DMS79 (cell line): Measurements from ENCODE around the gene FN3K.
A peak's percentile ranks its signal among the peaks of the same experiment; 100 is the strongest.
"Not testable (repeated sequence)": the region's sequence is repeated elsewhere in the genome, so short reads cannot be mapped to it uniquely, and the experiment has no call there.

ENCODE experiments used
- DNase-seq: peaks from one replicate; lab custom pipeline; 2025; lab: John Stamatoyannopoulos, UW

The FN3K gene

DNA sequence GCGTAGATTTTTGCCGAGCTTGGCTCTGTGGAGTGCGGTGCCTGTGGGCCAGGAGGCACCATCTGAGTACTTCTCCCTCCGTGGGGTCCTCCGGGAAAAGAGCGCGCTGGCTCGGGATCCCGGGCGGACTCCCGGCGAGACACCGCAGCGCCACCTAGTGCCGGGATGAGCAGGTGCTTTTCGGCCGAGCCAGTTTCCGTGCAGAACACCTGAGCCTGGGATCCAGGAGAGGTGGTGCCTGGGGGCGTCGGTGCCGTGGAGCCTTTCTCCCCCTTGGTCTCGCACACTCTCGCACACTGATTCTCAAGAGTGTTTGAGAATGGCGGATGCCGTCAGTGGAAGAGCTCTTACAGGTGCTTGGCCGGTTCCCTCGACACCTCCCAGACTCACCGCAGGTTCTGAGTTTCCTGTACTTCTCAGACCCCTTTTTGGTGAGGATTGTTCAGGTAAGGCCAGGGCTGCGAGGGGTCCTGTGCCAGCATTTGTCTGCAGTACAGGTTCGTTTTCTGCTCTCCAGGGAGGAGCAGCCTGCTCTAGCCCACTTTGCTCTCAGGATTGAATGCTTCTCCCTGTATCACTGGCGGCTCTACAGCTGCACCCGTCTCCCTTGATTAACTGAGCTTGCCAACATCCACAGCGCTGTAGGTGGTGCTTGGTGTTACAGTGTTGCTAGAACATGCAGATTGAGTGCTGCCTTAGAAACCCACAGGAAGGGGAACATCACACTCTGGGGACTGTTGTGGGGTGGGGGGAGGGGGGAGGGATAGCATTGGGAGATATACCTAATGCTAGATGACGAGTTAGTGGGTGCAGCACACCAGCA is 39.8 kb downstream of the FN3K start:
- DNase-seq = no peak

DNA sequence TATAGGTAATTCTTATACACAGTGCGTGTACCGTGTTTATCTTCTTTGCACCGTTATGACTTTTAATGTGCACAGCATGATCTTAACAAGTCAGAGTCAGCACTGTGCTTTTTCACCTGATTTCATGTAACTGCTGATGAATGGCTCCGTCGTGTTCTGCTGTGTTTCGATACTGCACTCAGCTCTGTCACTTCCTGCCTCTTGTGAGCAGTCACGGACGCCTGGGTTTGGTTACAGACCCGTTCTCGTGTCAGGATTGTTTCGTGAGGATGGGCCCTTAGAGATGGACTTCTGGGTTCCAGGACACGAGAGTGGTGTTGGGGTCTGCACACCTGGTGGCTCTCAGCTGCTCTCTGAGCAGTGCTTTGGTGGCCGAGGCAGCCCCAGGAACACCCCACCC is 41.0 kb downstream of the FN3K start:
- no peak for DNase-seq

DNA sequence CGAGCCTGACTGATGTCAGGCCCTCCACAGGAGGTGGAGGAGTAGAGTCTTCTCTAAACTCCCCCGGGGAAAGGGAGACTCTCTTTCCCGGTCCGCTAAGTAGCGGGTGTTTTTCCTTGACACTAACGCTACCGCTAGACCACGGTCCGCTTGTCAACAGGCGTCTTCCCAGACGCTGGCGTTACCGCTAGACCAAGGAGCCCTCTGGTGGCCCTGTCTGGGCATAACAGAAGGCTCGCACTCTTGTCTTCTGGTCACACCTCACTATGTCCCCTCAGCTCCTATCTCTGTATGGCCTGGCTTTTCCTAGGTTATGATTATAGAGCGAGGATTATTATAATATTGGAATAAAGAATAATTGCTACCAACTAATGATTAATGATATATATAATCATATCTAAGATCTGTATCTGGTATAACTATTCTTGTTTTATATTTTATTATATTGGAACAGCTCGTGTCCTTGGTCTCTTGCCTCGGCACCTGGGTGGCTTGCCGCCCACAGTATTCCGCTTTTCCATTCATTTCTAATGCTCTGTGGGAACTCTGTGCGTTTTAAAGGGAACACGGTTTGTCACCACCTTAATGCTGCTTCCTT is 42.5 kb downstream of the FN3K start:
- DNase-seq = not testable (repeated sequence)

DNA sequence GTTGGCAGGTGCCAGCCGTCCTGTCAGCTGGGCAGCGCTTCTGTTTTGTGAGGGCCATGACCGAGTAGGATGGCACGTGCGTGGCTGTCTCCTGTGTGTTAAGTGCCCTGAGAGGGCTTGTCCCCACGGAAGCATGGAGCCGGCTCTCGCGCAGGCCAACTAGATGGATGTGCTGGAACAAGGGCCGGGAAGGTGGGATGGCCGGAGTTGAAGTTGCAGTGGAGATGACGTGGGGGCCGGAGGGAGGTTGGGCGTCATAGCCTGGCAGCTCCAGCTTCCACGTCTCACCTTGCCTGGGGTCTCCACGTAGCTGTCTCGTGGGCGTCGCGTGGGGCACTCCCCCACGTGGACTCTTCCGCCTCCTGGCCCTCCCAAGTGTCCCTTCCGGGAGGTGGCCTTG is 44.1 kb downstream of the FN3K start:
- no peak for DNase-seq

DNA sequence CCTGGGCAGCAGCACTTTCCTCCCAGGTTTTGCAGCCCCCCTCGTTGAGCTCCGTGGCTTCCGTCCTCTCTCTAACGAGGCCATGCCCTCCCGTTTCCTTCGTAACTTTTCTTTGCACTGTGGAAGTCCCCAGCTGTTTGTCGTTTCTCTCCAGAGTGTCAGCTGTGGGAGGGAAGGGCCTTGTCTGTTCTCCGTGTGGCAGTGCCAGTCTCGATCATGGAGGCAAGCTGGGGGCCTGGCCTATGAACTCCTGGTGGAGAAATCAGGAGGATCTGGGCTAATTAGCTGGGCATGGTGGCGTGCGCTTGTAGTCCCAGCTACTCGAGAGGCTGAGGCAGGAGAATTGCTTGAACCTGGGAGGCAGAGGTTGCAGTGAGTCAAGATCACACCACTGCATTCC is 44.8 kb downstream of the FN3K start:
- no peak for DNase-seq

DNA sequence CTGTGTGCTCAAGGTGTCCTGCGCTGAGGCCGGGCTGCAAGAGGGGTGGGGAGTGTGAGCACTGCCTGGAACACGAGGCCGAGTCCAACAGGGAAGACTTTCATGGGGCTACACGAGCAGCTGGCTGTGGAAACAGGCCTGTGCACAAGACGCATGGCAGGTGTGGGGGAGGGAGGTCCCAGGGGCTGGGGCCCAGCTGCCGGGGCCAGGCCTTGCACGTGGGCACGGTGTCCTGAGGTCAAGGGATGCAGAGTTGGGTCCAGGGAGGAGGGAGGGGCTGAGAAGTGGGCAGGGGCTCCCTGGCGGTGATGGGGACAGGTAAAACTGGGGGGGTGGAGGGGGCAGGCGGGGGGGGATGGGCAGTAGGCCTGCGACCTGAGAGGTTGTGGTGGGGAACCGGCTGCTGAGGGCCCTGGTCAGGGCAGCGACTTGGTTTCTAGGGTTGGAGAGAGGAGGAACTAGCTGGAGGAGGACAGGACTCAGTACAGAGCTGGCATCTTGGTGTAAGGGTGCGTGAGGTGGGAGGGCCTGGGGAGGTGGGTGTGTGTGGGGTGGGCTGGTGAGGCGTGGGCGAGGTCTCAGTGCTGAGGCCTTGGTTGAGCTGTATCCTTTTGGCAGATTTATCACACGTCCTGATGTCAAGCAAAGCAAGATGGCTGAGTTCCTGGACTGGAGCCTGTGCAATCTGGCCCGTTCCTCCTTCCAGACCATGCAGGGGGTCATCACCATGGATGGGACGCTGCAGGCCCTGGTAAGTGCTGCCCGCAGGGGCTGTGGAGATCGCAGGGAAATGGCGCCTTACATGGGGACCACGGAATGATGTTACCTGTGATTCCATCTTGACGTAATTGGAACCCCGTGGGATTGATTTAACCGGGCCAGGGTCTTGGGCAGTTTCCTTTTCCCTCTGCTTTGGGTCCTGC is 45.8 kb downstream of the FN3K start:
- no peak for DNase-seq

DNA sequence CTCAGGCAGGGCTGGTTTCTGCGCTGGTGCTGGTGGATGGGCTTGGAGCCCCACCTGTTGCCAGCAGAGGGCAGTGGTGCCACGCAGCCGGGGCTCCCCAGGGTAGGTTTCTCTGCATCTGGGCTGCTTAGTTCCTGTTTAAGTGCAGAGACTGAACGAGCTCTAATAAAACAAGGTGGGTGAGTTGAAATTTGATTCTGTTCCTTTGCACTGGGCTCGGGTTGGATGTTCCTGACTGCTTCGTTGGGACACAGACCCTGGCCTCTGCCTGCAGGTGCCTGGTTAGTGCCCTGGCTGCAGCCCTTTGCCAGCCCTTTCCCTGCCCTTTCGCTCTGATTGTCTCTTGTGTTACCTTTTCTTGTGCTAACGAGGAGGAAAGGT is 46.5 kb downstream of the FN3K start:
- DNase-seq = peak; percentile 57

DNA sequence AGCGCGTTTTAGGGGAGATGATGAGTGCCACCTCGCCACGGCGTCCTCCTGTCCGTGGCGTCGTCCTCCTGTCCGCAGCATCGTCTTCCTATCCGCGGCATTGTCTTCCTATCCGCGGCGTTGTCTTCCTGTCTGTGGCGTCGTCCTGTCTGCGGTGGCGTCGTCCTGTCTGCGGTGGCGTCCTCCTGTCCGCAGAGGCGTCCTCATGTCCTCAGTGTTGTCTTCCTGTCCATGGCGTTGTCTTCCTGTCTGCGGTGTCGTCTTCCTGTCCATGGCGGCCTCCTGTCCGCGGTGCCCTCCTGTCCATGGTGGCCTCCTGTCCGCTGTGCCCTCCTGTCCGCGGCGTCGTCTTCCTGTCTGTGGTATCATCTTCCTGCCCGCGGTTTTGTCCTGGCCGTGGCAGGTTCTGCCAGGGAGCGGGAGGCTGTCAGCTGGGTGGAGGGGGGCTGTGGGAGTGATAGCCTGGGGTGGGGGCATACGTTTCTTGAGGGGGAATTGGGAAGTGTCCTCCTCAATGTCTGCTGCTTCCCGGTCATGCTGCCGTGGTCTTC is 47.3 kb downstream of the FN3K start:
- no peak for DNase-seq

DNA sequence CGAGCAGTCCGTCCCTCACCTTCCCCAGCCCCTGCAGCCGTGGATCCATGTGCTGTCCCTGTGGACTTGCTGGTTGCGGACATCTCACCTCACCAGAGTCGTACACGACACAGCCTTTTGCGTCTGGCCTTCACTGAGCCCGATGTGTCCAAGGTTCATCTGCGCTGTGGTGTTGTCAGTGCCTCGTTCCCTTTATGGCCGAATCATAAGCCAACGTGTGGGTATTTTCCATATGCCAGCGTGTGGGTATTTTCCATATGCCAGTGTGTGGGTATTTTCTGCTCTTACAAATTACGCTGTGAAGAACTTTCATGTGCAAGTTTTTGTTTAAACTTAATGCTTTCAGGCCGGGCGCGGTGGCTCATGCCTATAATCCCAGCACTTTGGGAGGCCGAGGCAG is 48.1 kb downstream of the FN3K start:
- no peak for DNase-seq

DNA sequence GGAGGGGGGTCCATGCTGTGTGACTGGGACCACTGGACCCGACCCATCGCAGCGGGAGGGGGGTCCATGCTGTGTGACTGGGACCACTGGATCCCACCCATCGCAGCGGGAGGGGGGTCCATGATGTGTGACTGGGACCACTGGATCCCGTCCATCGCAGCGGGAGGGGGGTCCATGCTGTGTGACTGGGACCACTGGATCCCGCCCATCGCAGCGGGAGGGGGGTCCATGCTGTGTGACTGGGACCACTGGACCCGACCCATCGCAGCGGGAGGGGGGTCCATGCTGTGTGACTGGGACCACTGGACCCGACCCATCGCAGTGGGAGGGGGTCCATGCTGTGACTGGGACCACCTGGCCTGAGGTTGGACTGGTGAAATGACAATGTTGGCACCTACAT is 50.2 kb downstream of the FN3K start:
- DNase-seq = not testable (repeated sequence)

DNA sequence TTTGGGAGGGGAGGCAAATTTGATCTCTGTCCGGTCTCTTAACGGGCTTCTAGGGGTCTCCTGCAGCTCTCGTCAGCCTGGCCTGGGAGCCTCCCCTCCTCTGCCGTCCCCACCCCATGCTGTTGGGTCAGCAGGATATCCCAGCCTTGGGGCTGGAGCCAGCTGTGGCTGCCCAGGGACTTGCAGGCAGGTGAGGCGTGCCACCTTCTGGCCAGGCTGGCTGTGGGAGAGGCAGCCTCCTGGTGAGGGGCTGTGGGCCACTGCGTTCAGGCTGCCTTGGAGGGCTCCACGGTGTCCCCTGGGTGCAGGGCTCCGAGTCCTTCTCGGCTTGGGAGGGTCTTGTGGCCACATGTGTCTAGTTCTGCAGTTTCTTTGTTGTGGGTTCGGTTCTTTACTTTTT is 51.0 kb downstream of the FN3K start:
- DNase-seq = no peak

DNA sequence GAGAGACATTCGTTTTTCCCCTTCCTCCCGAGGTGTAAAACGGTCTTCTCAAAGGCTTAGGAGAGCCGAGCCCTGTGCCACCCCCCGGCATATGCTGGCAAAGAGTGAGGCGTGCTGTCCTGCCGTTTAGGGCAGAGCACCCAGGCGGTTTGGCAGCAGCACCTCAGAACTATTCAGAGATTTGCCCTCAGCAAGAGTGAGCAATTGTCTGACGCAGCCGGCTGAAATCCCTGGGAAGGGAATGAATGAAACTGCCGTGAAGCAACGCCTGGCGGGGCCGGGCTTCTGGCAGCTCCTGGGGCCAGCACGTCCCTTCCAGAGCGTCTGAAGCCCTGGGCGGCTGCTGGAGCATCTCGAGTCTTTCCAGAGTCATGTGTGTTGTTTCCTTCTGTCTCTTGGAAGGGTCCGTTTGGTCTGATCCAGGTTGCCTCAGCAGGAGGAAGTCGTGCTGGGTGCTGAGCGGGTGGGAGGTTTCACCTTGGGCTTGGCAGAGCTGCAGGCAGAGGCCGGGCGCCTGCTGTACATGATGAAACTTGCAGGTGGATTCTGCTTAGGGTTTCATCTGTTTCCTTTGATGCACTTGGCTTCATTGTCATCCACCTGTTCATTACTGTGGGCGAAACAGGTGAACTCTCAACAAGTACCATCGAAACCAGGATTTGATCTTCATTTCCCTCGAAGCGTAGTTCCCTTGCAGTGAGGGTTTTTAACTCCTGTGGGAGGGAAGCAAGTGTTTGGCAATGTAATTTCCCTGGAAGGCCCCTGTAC is 51.9 kb downstream of the FN3K start:
- peak; percentile 82 for DNase-seq

DNA sequence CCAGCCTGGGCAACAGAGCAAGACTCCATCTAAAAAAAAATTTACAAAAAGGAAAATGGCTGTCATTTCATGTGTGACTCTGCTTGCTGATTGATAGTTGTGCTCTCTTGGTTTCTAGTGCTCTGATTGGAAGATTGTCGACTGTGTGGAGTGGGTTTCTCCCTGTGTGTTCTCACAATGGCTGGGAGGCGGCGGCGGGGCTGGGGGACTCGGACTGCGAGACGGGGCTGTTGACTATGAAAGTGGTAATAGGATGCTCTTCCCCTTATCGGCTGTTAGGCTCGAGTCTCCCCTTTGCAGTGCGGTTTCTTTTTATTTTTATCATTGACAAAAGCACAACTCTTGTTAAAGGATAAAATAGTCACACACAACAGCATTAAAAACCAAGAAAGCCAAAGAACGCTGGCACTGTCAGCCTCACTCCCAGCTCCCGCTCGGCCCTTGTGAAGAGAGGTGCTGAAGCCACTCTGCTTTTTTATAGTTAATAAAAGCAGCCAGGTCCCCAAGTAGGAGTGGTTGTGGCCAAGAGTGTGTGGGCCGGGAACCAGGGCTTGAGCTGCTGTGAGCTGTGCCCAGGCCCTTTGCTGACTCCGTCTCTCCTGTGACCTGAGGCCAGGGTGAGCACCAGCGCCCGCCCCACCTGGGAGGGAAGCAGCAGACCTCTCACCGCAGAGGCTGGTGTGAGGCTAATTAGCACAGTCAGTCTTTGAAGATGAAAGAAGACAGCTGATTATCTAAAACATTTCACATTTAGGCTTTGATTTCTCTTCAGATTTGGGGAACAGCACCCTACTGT is 53.0 kb downstream of the FN3K start:
- DNase-seq = no peak

DNA sequence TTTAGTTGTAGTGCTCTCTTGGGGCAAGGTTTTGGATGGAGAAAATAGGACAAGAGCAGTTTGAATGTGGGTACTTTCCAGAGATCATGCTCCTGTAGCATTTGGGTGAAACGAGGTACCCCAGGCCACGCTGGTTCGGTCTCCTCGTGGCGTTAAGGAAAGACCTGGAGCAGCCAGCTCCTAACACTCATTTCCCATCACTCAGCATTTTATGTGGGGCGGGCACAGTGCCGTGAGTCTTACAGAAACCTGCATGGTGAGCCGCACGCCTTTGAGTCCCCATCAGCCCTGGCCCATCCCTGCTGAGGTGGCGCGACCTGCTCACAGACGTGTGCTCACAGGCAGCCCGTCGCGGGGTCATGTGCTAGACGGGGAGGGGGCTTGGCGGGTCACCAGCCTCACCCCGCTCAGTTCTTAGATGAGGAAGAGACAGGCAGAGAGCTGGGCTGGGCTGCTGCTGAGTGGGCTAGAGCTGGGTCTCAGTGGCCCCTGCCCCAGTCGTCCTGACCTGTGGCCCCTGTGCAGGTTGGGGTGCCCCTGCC is 53.7 kb downstream of the FN3K start:
- DNase-seq = no peak

DNA sequence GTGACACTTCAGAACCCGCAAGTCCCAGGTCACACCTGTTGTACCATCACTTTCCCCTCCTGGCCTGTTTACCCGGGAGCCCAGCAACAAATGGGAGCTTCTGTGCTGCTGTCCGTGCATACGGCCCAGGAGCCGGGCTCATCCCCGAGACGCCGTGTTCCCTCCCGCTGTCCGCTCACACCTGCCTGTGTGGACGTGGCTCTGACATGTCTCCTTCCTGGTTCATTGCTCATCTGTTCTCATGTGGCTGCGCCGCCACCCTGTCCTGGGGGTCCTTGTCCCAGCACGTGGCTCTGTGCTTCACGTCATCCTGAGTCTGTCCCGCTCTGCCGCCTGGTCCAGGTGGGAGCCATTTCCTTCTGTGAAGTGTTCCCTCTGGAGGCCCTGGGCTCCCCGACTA is 54.4 kb downstream of the FN3K start:
- no peak for DNase-seq

DNA sequence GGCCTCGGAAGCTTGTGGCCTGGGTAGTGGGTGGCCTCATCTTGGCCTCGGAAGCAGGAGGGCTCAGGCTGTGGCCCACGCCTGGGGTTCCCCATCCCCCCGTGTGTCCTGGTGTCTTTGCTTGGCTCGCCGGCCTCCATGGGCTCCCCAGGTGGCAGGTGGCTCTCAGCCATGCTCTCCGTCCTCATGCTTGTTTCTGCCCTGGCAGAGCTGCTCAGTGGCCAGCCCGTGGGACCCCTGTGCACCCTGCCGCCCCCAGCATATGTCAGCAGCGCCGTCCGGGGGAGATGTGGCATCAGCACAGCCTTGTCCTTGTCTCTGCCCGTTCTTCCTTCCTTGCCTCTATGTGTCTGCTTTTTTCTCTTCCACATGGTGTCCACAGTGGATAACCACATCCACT is 55.0 kb downstream of the FN3K start:
- DNase-seq = no peak

DNA sequence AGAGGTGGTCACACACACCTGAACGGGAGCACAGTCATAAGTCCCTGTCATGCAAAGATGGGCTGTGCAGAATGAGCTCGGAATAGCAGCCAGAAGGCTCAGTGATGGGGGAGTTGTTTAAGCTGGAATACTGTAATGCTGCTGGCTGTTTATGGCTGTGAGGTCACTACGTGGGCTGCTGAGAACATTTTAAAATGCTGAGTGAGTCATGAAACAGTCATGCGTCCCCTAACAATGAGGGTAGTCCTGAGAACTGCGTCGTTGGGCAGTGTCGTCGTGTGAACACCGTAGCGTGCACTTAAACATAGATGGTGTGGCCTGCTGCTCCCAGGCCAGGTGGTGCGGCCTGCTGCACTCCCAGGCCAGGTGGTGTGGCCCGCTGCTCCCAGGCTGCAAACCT is 56.1 kb downstream of the FN3K start:
- no peak for DNase-seq

DNA sequence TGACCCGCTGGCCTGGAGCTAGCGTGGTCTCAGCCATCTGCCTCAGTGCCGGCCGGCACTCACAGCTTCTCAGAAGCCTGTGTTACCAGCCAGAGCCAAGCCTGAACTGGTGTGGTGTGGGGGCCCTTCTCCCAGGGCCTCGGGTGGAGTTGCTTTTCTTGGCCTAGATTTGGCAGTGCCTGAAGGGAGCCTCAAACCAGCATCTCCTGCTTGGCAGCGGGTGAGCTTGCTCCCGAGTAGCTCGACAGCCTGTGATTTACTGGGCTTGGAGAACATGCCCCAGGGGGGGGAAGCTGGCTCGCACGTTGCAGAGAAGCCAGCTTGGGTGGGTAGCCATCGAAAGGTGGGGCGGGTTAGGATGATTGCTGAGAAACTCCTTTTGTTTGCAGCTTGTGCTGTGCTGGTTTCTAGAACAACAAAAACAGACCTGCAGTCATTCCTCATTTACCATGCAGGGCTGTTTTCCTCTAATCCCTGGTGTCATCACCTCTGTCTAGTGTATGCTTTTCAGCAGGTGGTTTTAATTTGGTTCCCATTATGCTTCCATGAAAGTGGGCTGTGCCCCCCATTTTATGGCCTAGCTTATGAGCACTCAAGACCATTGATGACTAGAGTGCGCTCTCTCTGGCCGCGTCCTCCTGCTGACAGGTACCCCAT is 58.7 kb downstream of the FN3K start:
- DNase-seq = no peak

DNA sequence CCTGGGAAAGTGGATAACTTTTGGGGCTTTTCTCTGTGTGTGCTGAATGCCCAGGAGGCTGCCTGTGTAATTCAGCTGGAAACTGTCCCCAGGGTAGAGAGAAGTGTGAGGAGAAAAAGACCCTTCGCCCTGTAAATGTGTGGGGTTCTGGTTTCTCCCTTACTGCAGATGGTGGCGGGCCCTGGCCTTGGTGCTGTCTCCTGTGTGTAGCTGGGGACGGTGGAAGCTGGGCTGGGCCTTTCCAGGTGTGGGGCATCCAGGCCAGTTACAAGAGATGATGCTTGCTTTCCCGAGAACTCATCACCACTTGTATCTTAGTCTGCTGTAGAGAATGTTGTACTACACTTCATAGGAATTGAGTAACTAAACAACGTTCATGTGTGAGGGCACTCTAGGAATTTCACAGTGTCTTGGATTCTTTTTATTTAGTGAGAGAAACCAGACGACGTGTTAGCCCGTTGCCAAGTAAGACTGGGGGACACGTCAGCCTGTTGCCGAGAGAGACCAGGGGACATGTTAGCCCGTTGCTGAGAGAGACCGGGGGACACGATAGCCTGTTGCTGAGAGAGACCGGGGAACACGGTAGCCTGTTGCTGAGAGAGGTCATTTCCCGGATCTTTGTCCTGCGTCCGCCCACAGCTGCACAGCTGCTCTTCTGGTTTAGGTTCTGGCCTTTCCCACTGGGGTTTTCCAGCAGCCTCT is 59.5 kb downstream of the FN3K start:
- no peak for DNase-seq

DNA sequence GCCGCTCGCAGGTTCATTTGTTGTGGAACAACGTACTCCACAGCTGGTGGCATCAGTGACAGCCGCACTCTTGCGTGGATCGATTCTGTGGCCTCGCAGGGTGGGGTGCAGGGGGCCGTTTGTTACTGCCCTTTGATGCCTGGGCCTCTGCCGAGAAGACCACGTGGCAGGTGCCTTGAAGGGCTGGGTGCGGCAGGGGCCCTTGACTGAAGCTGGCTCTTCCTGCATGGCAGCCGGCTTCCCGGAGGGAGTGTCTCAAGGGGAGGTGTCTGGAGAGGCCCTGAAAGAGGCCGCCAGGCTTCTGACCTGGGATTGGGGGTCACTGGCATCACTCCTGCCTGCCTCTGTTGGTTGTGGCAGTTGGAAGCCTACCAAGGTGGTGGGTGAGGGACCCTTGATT is 60.2 kb downstream of the FN3K start:
- DNase-seq = no peak
